Activated naive CD8-positive, alpha-beta T cell treated with anti-CD3 and anti-CD28 coated beads for 36 hours (primary cell): ENCODE measurements around the gene HLA-DPA1. TPM values are rescaled to one million over a fixed set of nuclear protein-coding genes. Genes with fewer than 3 reads are reported as not detected.

Experiments used
- DNase-seq: peaks from one replicate; pipeline ENCODE4 v3.0.0; 2021
- H3K27ac Mint-ChIP-seq: one replicate; pipeline ENCODE4 v1.8.0; 2022; ENCODE audit warnings: mild to moderate bottlenecking, moderate library complexity, mixed read lengths
- H3K27me3 Mint-ChIP-seq: one replicate; pipeline ENCODE4 v1.8.0; 2022; ENCODE audit warnings: mild to moderate bottlenecking, mixed read lengths
- H3K36me3 Mint-ChIP-seq: one replicate; pipeline ENCODE4 v1.8.0; 2021; ENCODE audit warnings: mild to moderate bottlenecking, mixed read lengths
- H3K4me1 Mint-ChIP-seq: one replicate; pipeline ENCODE4 v1.8.0; 2021; ENCODE audit warnings: mixed read lengths
- H3K4me3 Mint-ChIP-seq: one replicate; pipeline ENCODE4 v1.8.0; 2022; ENCODE audit warnings: mild to moderate bottlenecking, moderate library complexity, mixed read lengths
- H3K9me3 Mint-ChIP-seq: one replicate; pipeline ENCODE4 v1.8.0; 2022; ENCODE audit warnings: mixed read lengths
- total RNA-seq, 2 experiments: library from RNA; stranded (reverse); gene quantifications; one replicate each; pipeline ENCODE4 v1.2.3, GENCODE V29; 2021

HLA-DPA1 gene
- total RNA-seq, 2 experiments from 2014 or later: 14.7 to 16.3 TPM

- Mint-ChIP-seq H3K36me3 (no peaks in the 10 kb centered on the region), H3K9me3 (no peaks in the 10 kb centered on the region), H3K27ac (peak overlapping the region; percentile 18), H3K4me1 (peaks cover 8% of the 10 kb centered on the region), H3K27me3 (peaks cover 16% of the 10 kb centered on the region), H3K4me3 (no peak overlapping the region)
- DNase-seq: no peak
Measured at GRCh38 chr6:33019372-33019771, 54.1 kb downstream of the HLA-DPA1 start.

- Mint-ChIP-seq H3K27ac (peak overlapping the region; percentile 18), H3K36me3 (no peaks in the 10 kb centered on the region), H3K4me1 (peaks cover 8% of the 10 kb centered on the region), H3K4me3 (no peak overlapping the region), H3K27me3 (peaks cover 16% of the 10 kb centered on the region), H3K9me3 (no peaks in the 10 kb centered on the region)
- DNase-seq: no peak
Measured at GRCh38 chr6:33018904-33019303, 54.5 kb downstream of the HLA-DPA1 start.

- Mint-ChIP-seq H3K27me3 (peaks cover 16% of the 10 kb centered on the region), H3K27ac (no peak overlapping the region)
Measured at GRCh38 chr6:33018418-33018817, 55.0 kb downstream of the HLA-DPA1 start.

GRCh38 chr6:33017694-33018353 lies 55.6 kb downstream of the HLA-DPA1 start:
- Mint-ChIP-seq H3K4me3 (no peak overlapping the region), H3K27ac (no peak overlapping the region), H3K36me3 (no peaks in the 10 kb centered on the region)

More at GRCh38 chr6:33018418-33018817, 55.0 kb downstream of the HLA-DPA1 start:
- Mint-ChIP-seq H3K9me3 (no peaks in the 10 kb centered on the region), H3K4me1 (peaks cover 8% of the 10 kb centered on the region), H3K36me3 (no peaks in the 10 kb centered on the region), H3K4me3 (no peak overlapping the region)
- DNase-seq: no peak

GRCh38 chr6:33017018-33017417 lies 56.4 kb downstream of the HLA-DPA1 start:
- Mint-ChIP-seq H3K4me3 (no peak overlapping the region), H3K36me3 (no peaks in the 10 kb centered on the region), H3K4me1 (peaks cover 8% of the 10 kb centered on the region), H3K27me3 (peaks cover 16% of the 10 kb centered on the region), H3K27ac (no peak overlapping the region), H3K9me3 (no peaks in the 10 kb centered on the region)
- DNase-seq: no peak

More at GRCh38 chr6:33017694-33018353, 55.6 kb downstream of the HLA-DPA1 start:
- H3K4me1 Mint-ChIP-seq: peaks cover 8% of the 10 kb centered on the region
- H3K9me3 Mint-ChIP-seq: no peaks in the 10 kb centered on the region
- H3K27me3 Mint-ChIP-seq: peaks cover 16% of the 10 kb centered on the region
- DNase-seq: no peak

- DNase-seq: no peak
- H3K36me3 Mint-ChIP-seq: no peaks in the 10 kb centered on the region
- peaks cover 16% of the 10 kb centered on the region for H3K27me3 Mint-ChIP-seq
- H3K9me3 Mint-ChIP-seq: no peaks in the 10 kb centered on the region
- no peak overlapping the region for H3K27ac Mint-ChIP-seq
- H3K4me1 Mint-ChIP-seq: peaks cover 8% of the 10 kb centered on the region
- no peak overlapping the region for H3K4me3 Mint-ChIP-seq
Measured at GRCh38 chr6:33015798-33016197, 57.7 kb downstream of the HLA-DPA1 start.

- Mint-ChIP-seq H3K27me3 (peaks cover 16% of the 10 kb centered on the region), H3K27ac (no peak overlapping the region), H3K4me3 (no peak overlapping the region), H3K4me1 (peaks cover 8% of the 10 kb centered on the region), H3K9me3 (no peaks in the 10 kb centered on the region), H3K36me3 (no peaks in the 10 kb centered on the region)
- peak; percentile 29 for DNase-seq
Measured at GRCh38 chr6:33014841-33015634, 58.4 kb downstream of the HLA-DPA1 start.

Other genes with a start within 250 kb of the HLA-DPA1 start
- 100 to 1,000 TPM; 216 to 226 TPM for gene TAP2, start 234.9 kb downstream of the HLA-DPA1 start, total RNA-seq
- 100 to 1,000 TPM; 385 to 393 TPM for gene PSMB8, start 229.6 kb downstream of the HLA-DPA1 start, total RNA-seq
- gene TAP1, start 219.9 kb downstream of the HLA-DPA1 start, total RNA-seq: 100 to 1,000 TPM; 337 to 356 TPM
- gene PSMB9, start 219.5 kb downstream of the HLA-DPA1 start, total RNA-seq: 100 to 1,000 TPM; 315 to 316 TPM
- gene HLA-DMB, start 132.6 kb downstream of the HLA-DPA1 start, total RNA-seq: 1 to 10 TPM; 4.6 to 6.1 TPM
- gene HLA-DMA, start 120.6 kb downstream of the HLA-DPA1 start, total RNA-seq: 10 to 100 TPM; 15.8 to 16.9 TPM
- gene BRD2, start 105.1 kb downstream of the HLA-DPA1 start, total RNA-seq: 100 to 1,000 TPM; 298 to 335 TPM
- 1 to 10 TPM; 9.8 to 9.9 TPM for gene HLA-DOA, start 64.1 kb downstream of the HLA-DPA1 start, total RNA-seq
- 1 to 10 TPM; 8.2 to 9.3 TPM for gene HLA-DPB1, start 2.3 kb upstream of the HLA-DPA1 start, total RNA-seq
- 1 to 10 TPM; 1.0 to 1.1 TPM for gene COL11A2, start 118.8 kb upstream of the HLA-DPA1 start, total RNA-seq
- 10 to 100 TPM; 40.4 to 42.1 TPM for gene RXRB, start 127.0 kb upstream of the HLA-DPA1 start, total RNA-seq
- 10 to 100 TPM; 51.0 to 55.6 TPM for gene SLC39A7, start 127.2 kb upstream of the HLA-DPA1 start, total RNA-seq
- gene HSD17B8, start 131.0 kb upstream of the HLA-DPA1 start, total RNA-seq: 10 to 100 TPM; 31.1 to 32.6 TPM
- 10 to 100 TPM; 35.3 to 35.8 TPM for gene RING1, start 134.9 kb upstream of the HLA-DPA1 start, total RNA-seq
- 10 to 100 TPM; 43.4 to 44.6 TPM for gene VPS52, start 198.2 kb upstream of the HLA-DPA1 start, total RNA-seq
- gene RPS18, start 198.4 kb upstream of the HLA-DPA1 start, total RNA-seq: 1,000 to 10,000 TPM; 3,940 to 3,999 TPM
- gene B3GALT4, start 203.5 kb upstream of the HLA-DPA1 start, total RNA-seq: 1 to 10 TPM; 1.8 to 2.1 TPM
- gene WDR46, start 215.6 kb upstream of the HLA-DPA1 start, total RNA-seq: 100 to 1,000 TPM; 105 to 107 TPM
- gene PFDN6, start 216.0 kb upstream of the HLA-DPA1 start, total RNA-seq: 100 to 1,000 TPM; 106 to 107 TPM
- gene RGL2, start 225.3 kb upstream of the HLA-DPA1 start, total RNA-seq: 10 to 100 TPM; 15.0 to 17.7 TPM
- 100 to 1,000 TPM; 201 to 204 TPM for gene TAPBP, start 240.4 kb upstream of the HLA-DPA1 start, total RNA-seq
- gene ZBTB22, start 244.1 kb upstream of the HLA-DPA1 start, total RNA-seq: 1 to 10 TPM; 4.5 to 4.6 TPM
- 10 to 100 TPM; 84.8 to 94.3 TPM for gene DAXX, start 249.3 kb upstream of the HLA-DPA1 start, total RNA-seq